ENCODE data around the gene MRPL34. TPM values are rescaled to one million over a fixed set of nuclear protein-coding genes. Genes with fewer than 3 reads are reported as not detected.

MRPL34 gene
- total RNA-seq, 1 donor from 2014 or later, result 47.7 TPM

DNA sequence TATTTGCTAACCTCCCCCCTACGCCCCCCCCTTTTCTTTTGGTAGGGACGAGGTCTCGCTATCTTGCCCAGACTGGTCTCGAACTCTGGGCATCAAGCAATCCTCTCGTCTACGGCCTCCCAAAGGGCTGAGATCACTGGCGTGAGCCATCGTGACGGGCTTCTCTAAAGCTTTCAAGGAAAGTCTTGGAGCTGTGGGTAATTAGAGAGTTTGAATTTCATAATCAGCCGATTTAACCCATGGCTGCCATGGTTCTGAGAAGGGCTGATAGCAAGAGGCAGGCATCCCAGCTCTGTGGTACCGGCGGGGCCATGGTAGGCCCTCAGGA lies 1.8 kb upstream of the MRPL34 start:
- TF ChIP-seq, protein P1, sequence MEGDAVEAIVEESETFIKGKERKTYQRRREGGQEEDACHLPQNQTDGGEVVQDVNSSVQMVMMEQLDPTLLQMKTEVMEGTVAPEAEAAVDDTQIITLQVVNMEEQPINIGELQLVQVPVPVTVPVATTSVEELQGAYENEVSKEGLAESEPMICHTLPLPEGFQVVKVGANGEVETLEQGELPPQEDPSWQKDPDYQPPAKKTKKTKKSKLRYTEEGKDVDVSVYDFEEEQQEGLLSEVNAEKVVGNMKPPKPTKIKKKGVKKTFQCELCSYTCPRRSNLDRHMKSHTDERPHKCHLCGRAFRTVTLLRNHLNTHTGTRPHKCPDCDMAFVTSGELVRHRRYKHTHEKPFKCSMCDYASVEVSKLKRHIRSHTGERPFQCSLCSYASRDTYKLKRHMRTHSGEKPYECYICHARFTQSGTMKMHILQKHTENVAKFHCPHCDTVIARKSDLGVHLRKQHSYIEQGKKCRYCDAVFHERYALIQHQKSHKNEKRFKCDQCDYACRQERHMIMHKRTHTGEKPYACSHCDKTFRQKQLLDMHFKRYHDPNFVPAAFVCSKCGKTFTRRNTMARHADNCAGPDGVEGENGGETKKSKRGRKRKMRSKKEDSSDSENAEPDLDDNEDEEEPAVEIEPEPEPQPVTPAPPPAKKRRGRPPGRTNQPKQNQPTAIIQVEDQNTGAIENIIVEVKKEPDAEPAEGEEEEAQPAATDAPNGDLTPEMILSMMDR (IDR thresholded peaks at IDR 0.05; ENCODE audit: unreplicated experiment), result no peak
- H3K9me3 Mint-ChIP-seq, result no peaks in the 10 kb centered on the region
- H3K4me1 Mint-ChIP-seq, result peaks cover 30% of the 10 kb centered on the region
- DNase-seq (ENCODE audit: low spot score in 2 of 2, unreplicated experiment in 2 of 2), result no peak
- H3K36me3 Mint-ChIP-seq, result no peaks in the 10 kb centered on the region
- H3K27ac Mint-ChIP-seq, result peak overlapping the region; percentile 53
- peak overlapping the region; percentile 75 for H3K4me3 Mint-ChIP-seq
- H3K27me3 Mint-ChIP-seq (ENCODE audit: low read depth), result no peaks in the 10 kb centered on the region

DNA sequence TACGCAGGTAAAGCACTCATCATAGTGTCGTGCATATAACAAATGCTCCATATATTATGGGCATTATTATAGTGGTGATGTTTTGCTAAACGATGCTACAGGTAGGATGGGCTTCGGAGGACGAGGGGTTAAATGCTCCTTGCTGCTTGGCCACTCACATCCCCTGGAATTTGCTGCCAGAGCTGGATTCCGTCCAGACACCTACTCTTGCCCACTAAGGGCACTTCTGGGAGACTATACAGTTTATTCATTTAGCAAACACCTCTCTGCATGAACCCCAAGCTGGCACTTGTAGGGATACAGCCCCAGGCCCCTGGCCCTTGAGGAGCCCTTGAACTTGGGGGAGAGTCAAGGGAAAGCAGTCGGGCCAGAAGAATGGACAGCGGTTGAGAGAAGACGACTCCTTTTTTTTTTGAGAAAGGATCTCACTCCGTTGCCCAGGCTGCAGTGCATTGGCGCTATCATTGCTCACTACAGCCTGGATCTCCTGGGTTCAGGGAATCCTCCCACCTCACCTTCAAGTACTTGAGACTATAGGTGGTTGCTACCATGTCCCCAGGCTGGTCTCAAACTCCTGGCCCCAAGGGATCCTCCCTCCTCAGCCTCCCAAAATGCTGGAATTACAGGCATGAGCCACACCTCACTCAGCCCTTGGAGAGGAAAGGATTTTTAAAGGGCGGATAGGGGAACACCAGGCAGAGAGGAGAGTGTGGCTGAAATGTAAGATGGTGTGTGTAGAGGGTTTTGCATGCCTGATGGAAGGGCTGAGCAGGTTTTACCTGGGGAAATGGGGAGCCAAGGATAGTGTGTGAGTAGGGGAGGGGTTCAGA lies 1.1 kb upstream of the MRPL34 start:
- Mint-ChIP-seq H3K9me3 (no peaks in the 10 kb centered on the region), H3K4me3 (peak overlapping the region; percentile 90), H3K36me3 (no peaks in the 10 kb centered on the region), H3K4me1 (peaks cover 36% of the 10 kb centered on the region), H3K27me3 (ENCODE audit: low read depth) (no peaks in the 10 kb centered on the region), H3K27ac (peak overlapping the region; percentile 81)
- TF ChIP-seq, protein P1 (IDR thresholded peaks at IDR 0.05; ENCODE audit: unreplicated experiment), result no peak
- DNase-seq (ENCODE audit: low spot score in 2 of 2, unreplicated experiment in 2 of 2), result no peak

DNA sequence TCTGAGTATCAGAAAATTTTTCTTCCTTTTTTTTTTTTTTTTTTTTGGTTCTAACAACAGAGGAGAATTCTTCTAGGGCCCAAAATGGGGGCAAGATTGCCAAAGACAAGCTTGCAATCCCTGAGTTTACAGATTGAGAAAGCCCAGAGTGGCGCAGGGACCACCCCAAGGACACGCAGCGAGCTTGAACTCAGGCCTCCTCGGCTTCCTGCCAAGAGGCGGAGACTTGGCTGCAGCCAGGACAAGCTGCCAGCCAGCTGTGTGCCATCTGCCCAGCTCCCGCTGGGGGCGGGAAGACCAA lies 506 bp upstream of the MRPL34 start:
- no peaks in the 10 kb centered on the region for H3K9me3 Mint-ChIP-seq
- DNase-seq (ENCODE audit: low spot score in 2 of 2, unreplicated experiment in 2 of 2), result no peak
- no peaks in the 10 kb centered on the region for H3K36me3 Mint-ChIP-seq
- no peaks in the 10 kb centered on the region for H3K27me3 Mint-ChIP-seq (ENCODE audit: low read depth)
- peak overlapping the region; percentile 95 for H3K27ac Mint-ChIP-seq
- peak overlapping the region; percentile 90 for H3K4me3 Mint-ChIP-seq
- TF ChIP-seq, protein P1 (IDR thresholded peaks at IDR 0.05; ENCODE audit: unreplicated experiment), result no peak
- H3K4me1 Mint-ChIP-seq, result peaks cover 38% of the 10 kb centered on the region

DNA sequence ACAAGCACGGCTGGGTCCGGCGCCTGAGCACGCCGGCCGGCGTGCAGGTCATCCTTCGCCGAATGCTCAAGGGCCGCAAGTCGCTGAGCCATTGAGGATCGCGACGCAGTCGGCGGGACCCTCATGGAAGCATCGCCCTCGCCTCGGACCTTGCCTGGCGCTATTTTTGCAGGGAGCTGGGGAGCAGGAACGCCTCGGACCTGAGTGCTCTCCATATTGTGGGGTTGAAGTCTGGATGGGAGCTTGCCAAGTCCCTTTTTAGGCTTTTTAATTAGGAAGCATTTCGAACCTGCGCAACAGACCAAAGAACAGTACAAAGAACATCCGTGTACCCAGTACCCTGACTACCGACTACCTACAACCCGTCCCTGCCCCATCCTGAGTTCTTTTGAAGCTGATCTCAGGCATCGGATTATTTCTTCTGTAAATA lies 628 bp downstream of the MRPL34 start:
- no peaks in the 10 kb centered on the region for H3K9me3 Mint-ChIP-seq
- H3K4me3 Mint-ChIP-seq, result peak overlapping the region; percentile 90
- TF ChIP-seq, protein P1 (IDR thresholded peaks at IDR 0.05; ENCODE audit: unreplicated experiment), result no peak
- no peaks in the 10 kb centered on the region for H3K36me3 Mint-ChIP-seq
- H3K4me1 Mint-ChIP-seq, result peaks cover 44% of the 10 kb centered on the region
- no peaks in the 10 kb centered on the region for H3K27me3 Mint-ChIP-seq (ENCODE audit: low read depth)
- H3K27ac Mint-ChIP-seq, result peak overlapping the region; percentile 95
- DNase-seq (ENCODE audit: low spot score in 2 of 2, unreplicated experiment in 2 of 2), result no peak

DNA sequence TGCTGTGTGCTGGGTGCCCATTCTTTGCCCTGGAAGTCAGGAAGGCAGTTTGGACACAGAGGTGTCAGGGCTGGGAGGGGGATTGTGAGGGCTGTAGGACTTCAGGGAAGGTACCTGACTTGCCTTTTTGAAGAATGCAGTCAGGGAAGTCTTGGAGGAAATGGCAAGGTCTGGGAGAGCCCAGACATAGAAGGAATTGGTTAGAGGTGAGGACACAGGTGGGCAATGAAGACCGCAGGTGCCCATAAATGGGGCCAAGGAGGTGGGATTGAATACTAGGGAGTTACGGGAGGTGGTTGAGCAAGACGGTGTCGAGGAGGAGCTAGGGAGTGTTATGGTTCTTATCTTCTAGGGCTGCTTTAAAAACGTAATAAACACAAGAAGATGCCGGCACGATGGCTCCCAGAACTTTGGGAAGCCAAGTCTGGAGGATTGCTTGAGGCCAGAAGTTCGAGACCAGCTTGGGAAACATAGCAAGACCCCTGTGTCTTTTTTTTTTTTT lies 2.3 kb downstream of the MRPL34 start:
- Mint-ChIP-seq H3K9me3 (no peaks in the 10 kb centered on the region), H3K4me3 (peak overlapping the region; percentile 33), H3K27me3 (ENCODE audit: low read depth) (no peaks in the 10 kb centered on the region), H3K36me3 (no peaks in the 10 kb centered on the region), H3K4me1 (peaks cover 37% of the 10 kb centered on the region), H3K27ac (peak overlapping the region; percentile 68)
- TF ChIP-seq, protein P1 (IDR thresholded peaks at IDR 0.05; ENCODE audit: unreplicated experiment), result no peak
- no peak for DNase-seq (ENCODE audit: low spot score in 2 of 2, unreplicated experiment in 2 of 2)

Measured in mesothelial cell of epicardium (in vitro differentiated cells).